Frontal cortex (tissue), 4 donors: ENCODE results near the gene SPOCK1. TPM values are rescaled to one million over a fixed set of nuclear protein-coding genes. Genes with fewer than 3 reads are reported as not detected.

Experiments used
- DNase-seq, 2 donors: peaks; one replicate each; pipeline ENCODE4 v3.0.0; 2012; ENCODE audit warnings: low spot score in 2 of 2
- FAIRE-seq: peaks from 2 replicates; lab custom pipeline; 2012; peaks lifted over from hg19 to GRCh38; lab: Jason Lieb, UNC
- total RNA-seq: library from RNA; depleted of rRNA; stranded (reverse); fragments of >200 nt; gene quantifications from one replicate; pipeline ENCODE4 v1.2.3, GENCODE V29; 2014
- donor health status: control.
- donor health status: control.
- donor health status: control.

Gene SPOCK1
- total RNA-seq, 1 donor from 2014 or later: 37.9 TPM

- DNase-seq (no peak), FAIRE-seq (no peak)
These were observed 385.2 kb downstream of the SPOCK1 start for GRCh38 chr5:137113939-137114338.

DNA sequence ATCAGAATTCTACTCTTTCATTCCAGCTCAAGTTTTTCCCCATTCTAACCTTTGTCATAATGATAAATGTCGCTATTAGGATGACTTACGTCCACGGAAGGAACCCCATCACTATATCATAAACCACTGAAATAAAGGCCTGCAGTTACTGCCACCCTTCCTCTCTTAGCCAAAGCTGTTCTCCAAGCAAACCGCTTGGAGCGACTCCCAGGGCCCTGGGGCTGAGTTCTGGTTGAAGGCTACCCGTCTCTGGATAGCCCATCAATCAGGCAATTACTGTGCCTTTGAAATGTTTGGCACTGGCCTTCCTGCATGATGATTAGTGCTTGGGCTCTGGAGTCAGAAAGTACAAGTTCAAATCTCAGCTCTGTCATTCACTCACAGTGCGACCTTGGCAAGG, 386.0 kb downstream of the SPOCK1 start:
- DNase-seq: no peak
- no peak for FAIRE-seq

DNA sequence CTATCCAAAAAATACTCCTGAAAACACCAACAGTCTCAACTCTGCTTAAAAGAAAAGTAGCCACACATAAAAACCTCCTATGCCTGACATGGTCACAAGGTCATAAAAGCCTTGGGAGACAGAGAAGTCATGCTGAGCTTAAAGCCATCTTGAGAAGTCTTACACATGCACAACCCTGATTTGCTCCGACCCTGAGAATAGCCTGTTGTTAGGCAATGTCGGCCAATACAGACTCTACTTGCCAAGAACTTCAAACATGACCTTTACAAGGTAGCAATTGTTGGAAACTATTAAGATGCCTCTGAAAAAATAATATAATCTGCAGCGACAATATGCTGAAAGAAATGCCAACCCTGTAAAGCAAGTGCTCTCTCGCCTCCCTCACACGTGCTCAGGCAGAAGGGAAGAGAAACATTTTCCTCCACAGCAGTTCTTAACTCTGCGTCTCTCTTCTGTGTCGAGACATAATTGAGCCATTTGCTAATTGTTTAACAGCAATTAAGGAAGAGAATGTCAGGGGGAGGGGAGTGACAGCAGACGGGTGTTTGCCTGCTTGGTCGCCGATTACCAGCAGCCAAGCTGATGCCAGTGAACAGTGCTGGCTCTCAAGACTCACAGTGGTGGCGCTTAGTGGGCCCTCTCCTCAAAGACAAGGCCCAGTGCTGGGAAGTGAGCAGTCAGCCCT, 393.6 kb downstream of the SPOCK1 start:
- no peak for DNase-seq
- FAIRE-seq: no peak

DNA sequence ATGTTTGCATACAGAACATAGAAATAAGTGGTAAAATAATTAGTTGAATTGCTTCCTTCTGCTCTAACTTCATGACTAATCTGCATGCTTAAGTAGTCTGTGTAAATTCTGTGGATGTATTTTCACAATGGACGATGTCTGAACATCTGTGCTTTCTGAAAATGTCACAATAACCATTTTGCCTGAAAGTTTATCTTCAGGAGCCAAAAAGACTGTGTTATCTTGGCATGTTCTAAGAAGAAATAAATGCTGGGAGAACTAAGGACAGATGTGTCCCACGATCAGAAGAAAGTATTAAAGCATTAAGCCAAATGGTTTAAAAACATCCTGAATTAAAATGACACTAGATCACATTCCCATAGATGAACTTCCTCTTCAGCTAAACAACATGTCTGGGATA, 397.6 kb downstream of the SPOCK1 start:
- DNase-seq: no peak
- FAIRE-seq: no peak

GRCh38 chr5:137099651-137100050, 399.5 kb downstream of the SPOCK1 start:
- FAIRE-seq (no peak), DNase-seq (no peak)

DNA sequence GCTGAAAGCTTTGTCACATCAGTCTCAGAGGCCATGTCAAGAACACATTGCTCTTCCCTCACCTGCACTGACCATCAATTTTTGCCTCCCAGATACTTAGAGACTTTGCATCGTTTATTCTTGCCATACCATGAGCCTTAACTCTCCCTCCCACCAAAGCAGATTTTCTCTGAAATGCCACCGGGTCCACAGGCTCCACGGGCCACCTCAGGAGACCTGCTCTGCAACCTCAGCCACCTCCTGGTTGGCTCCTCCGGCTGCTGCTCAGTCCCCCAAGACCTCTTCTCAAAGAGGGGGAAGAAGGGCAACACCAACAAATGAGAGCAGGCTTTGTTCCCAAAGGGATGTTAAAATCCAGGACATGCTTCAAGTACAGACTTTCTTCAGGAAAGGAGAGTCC, 400.5 kb downstream of the SPOCK1 start:
- FAIRE-seq (no peak), DNase-seq (no peak)

GRCh38 chr5:137098238-137098637, 400.9 kb downstream of the SPOCK1 start:
- FAIRE-seq (no peak), DNase-seq (no peak)

DNA sequence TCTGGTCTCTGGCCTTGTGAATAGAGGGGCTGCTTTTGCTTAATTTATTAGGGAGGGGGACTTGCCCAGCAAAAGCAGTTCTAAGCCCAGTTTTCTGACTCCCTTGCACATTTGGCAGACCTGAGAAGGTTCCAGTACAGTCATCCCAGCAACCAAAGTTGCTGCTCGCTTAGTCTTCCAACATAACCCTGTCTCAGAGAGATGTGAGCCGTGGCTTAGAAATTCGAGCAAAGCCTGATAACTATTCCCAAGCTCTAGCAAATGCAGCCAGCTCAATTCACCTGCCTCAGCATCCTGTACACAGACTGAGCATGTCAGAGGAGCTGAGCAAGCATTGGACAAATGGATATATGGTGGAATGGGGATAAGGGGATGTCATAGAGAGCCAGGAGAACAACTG, 401.9 kb downstream of the SPOCK1 start:
- DNase-seq (no peak), FAIRE-seq (no peak)

- no peak for DNase-seq
- no peak for FAIRE-seq
These were observed 402.7 kb downstream of the SPOCK1 start for GRCh38 chr5:137096149-137097103.

DNA sequence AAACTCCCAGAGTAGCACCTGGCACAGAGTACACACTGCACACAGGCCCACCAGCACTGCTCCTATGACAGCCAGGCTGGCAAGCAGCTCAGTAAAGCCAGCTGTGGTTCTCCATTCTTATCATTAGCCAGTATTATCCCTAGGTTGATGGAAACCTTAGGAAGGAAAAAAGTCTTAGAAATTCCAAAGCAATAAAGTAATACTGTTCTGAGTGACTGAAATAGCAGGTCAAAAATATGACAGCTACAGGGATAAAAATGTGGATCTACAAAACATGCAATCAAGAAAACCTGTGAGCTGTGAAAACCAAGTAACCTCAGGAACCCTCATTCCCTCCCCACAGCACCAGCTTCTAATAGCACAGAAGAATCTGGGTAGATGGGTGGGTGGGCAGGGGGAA, 403.5 kb downstream of the SPOCK1 start:
- no peak for FAIRE-seq

GRCh38 chr5:137092831-137093230, 406.3 kb downstream of the SPOCK1 start:
- no peak for DNase-seq
- FAIRE-seq: no peak

More for the DNA sequence above, 403.5 kb downstream of the SPOCK1 start:
- DNase-seq: no peak

DNA sequence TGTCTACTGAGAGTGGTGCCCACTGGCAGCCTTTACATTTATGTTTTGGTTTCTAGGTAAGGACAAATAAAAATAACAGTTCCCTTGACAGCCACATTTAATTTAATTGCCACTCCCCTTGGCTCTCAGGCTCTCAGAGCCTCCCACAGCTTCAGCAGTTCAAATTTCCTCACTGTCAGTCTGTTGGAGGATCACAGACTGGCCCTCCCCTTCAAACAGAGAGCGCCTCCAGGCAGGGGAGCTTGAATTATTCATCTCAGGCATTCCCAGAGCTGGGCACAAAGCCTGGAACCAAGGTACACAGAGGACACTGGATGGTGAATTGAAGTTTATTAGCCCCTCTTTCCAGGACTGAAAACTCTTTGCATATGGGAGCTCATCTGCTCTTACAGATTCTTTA, 407.7 kb downstream of the SPOCK1 start:
- no peak for DNase-seq
- no peak for FAIRE-seq

DNA sequence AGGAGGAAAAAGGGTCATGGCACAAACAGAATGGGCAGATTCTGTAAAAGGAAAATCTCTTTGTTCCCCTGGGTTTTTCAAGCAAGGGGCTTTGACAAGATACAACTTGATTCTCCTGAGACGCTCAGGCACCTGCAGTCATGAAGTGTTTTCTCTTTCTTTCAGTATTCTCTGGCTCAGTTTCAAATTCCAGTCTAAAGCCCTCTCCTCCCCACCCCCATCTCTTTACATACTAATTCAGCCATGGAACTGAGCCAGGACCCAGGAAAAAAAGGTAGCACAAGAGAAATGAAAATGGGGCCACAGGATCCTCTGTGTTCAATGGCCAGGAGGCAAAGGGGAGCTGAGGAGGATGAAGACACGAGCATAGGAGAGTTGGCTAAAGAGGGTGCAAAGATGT, 408.4 kb downstream of the SPOCK1 start:
- no peak for FAIRE-seq
- no peak for DNase-seq

DNA sequence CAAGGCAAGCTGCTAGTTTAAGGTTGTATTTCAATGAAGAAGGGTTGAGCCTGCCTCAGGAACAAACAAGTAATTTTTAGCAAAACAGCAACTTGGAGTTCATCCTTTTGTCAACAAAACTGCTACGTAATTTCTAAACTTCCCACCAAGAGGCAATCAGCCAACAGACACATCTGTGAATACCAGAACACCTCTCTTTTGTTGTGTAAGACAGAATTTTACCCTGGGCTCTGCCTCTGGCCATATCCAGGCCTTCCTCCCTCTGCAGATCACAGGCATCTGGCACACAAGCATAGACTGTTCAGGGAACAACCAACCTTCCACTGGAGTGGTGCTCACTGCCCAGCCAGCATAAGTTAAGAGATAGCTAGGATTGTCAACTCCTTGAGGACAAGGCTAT, 409.0 kb downstream of the SPOCK1 start:
- FAIRE-seq (no peak), DNase-seq (no peak)

DNA sequence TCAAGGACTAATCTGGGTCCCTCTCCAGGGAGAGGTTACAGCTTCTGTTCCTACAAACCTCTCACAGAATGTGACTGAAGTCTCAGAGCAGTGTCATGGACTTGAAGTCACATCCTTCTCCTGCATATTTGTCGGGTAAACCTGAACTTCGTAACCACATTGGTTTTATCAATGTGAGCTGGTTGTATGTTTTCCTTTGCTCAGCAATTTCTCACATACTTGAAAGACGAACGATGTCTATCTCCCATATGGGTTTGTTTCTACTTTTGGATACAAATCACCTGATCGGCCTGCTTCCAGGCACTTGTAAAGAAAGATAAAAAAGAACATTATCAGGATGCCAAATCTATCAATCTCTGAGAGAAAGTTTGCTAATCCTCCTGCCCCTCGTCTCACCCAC, 411.0 kb downstream of the SPOCK1 start:
- DNase-seq (no peak), FAIRE-seq (no peak)

GRCh38 chr5:137086342-137086741, 412.8 kb downstream of the SPOCK1 start:
- FAIRE-seq (no peak), DNase-seq (no peak)

- no peak for DNase-seq
- FAIRE-seq: no peak
These were observed 413.9 kb downstream of the SPOCK1 start for GRCh38 chr5:137085206-137085605.

- DNase-seq (no peak), FAIRE-seq (no peak)
These were observed 415.1 kb downstream of the SPOCK1 start for GRCh38 chr5:137084016-137084415.

DNA sequence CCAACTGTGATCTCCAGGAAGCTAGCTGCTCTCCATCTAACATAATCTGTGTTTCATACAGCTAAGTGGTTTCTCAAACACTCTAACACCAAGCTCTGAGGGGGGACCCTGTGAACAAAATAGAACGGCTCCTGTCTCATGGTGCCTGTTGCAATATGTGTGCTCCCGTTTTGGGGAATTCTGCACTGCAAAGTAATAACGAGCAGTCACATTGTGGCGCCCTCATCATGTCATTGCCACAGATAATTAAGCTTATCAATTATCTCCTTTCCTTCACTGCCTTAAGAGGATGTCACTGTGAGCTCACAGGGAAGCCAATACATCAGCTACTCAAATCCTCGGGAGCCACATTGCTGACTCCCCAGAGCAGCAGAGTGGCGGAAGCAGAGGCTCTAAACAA, 416.2 kb downstream of the SPOCK1 start:
- DNase-seq: no peak
- no peak for FAIRE-seq

GRCh38 chr5:137078171-137078665, 420.9 kb downstream of the SPOCK1 start:
- no peak for FAIRE-seq

More at GRCh38 chr5:137078171-137078665, 420.9 kb downstream of the SPOCK1 start:
- no peak for DNase-seq
